ENCODE measurements around the gene DLL4.

- TF ChIP-seq CTCF (IDR thresholded peaks at IDR 0.05) (no peak), POLR2A (IDR thresholded peaks at IDR 0.05) (no peak)
These were observed 47.7 kb downstream of the DLL4 start for GRCh38 chr15:40976819-40977218.

All from heart left ventricle (tissue), 13 donors.